GM23338 (cell line): ENCODE measurements around the gene CCDC40. TPM values are rescaled to one million over a fixed set of nuclear protein-coding genes. Genes with fewer than 3 reads are reported as not detected.
A peak's percentile ranks its signal among the peaks of the same experiment; 100 is the strongest.

Source experiments
- ATAC-seq: fragments of 200-7000 bp; cut with Tn5 transposase; 3 replicates; pipeline ENCODE4 v1.9.1; 2020
- DNase-seq: peaks from one replicate; pipeline ENCODE4 v3.0.0-alpha.2; 2015; ENCODE audit warnings: low spot score
- H2AFZ ChIP-seq: fragments of 200-600 bp; sonication (generic); 2 replicates; pipeline ENCODE4 v1.8.0; 2016; ENCODE audit warnings: antibody characterized with exemption, mild to moderate bottlenecking, moderate library complexity
- H3F3A ChIP-seq: fragments of 200-600 bp; sonication (generic); replicated peaks from 2 replicates; pipeline ENCODE4 v1.8.0; 2017; ENCODE audit warnings: antibody characterized with exemption, mixed run types, low read depth
- H3K27ac ChIP-seq: fragments of 200-600 bp; sonication (generic); 2 replicates; pipeline ENCODE4 v1.6.1; 2016; ENCODE audit warnings: low read depth
- H3K27me3 ChIP-seq: fragments of 200-600 bp; sonication (generic); 2 replicates; pipeline ENCODE4 v1.8.0; 2016; ENCODE audit warnings: mild to moderate bottlenecking, mixed run types, moderate library complexity; ENCODE audit not compliant: insufficient read depth
- H3K36me3 ChIP-seq: fragments of 200-600 bp; sonication (generic); 2 replicates; pipeline ENCODE4 v1.8.0; 2016; ENCODE audit warnings: mild to moderate bottlenecking; ENCODE audit not compliant: insufficient read depth
- H3K4me1 ChIP-seq: fragments of 200-600 bp; sonication (generic); 2 replicates; pipeline ENCODE4 v1.8.0; 2016; ENCODE audit warnings: mild to moderate bottlenecking, moderate library complexity; ENCODE audit not compliant: insufficient read depth
- H3K4me2 ChIP-seq: fragments of 200-600 bp; sonication (generic); 2 replicates; pipeline ENCODE4 v1.7.1; 2017; ENCODE audit warnings: mixed run types
- H3K4me3 ChIP-seq: fragments of 200-600 bp; sonication (generic); 2 replicates; pipeline ENCODE4 v1.6.1; 2016; ENCODE audit warnings: mixed run types
- H3K79me2 ChIP-seq: fragments of 200-600 bp; sonication (generic); replicated peaks from 2 replicates; pipeline ENCODE4 v1.8.0; 2017; ENCODE audit warnings: mild to moderate bottlenecking; ENCODE audit not compliant: insufficient read depth
- H3K9me2 ChIP-seq: fragments of 200-600 bp; sonication (generic); 2 replicates; pipeline ENCODE4 v1.8.0; 2017; ENCODE audit not compliant: insufficient read depth
- H4K20me1 ChIP-seq: fragments of 200-600 bp; sonication (generic); replicated peaks from 2 replicates; pipeline ENCODE4 v1.8.0; 2017; ENCODE audit warnings: mild to moderate bottlenecking; ENCODE audit not compliant: insufficient read depth
- H3K27ac Mint-ChIP-seq: 2 replicates; pipeline ENCODE4 v1.8.0; 2020; ENCODE audit warnings: inconsistent platforms, mild to moderate bottlenecking, moderate library complexity, mixed read lengths
- H3K27me3 Mint-ChIP-seq: 3 replicates; pipeline ENCODE4 v1.8.0; 2022; ENCODE audit warnings: low read depth, mild to moderate bottlenecking, moderate library complexity, mixed read lengths, inconsistent platforms; ENCODE audit not compliant: insufficient read depth, poor library complexity
- H3K36me3 Mint-ChIP-seq: 3 replicates; pipeline ENCODE4 v1.8.0; 2021; ENCODE audit warnings: low read depth, mild to moderate bottlenecking, inconsistent platforms, moderate library complexity, mixed read lengths
- H3K4me1 Mint-ChIP-seq: 3 replicates; pipeline ENCODE4 v1.8.0; 2020; ENCODE audit warnings: mild to moderate bottlenecking, inconsistent platforms, mixed read lengths
- H3K4me3 Mint-ChIP-seq: 3 replicates; pipeline ENCODE4 v1.8.0; 2021; ENCODE audit warnings: moderate library complexity, mild to moderate bottlenecking, inconsistent platforms, mixed read lengths
- H3K9me3 Mint-ChIP-seq: 3 replicates; pipeline ENCODE4 v1.8.0; 2020; ENCODE audit warnings: moderate library complexity, mild to moderate bottlenecking, inconsistent platforms, mixed read lengths
- CREB1 ChIP-seq: fragments of 250-450 bp; sonication (Bioruptor Pico); IDR thresholded peaks from 2 replicates; pipeline ENCODE4 v1.5.0; 2020; ENCODE audit warnings: low read depth, mild to moderate bottlenecking, moderate library complexity
- EZH2 ChIP-seq: fragments of 200-600 bp; sonication (generic); IDR thresholded peaks from one replicate; pipeline ENCODE4 v1.8.0; 2017; ENCODE audit warnings: antibody characterized with exemption, mild to moderate bottlenecking, low read depth; ENCODE audit not compliant: unreplicated experiment
- EZH2phosphoT487 ChIP-seq: fragments of 200-600 bp; sonication (generic); IDR thresholded peaks from one replicate; pipeline ENCODE4 v1.8.1; 2018; ENCODE audit warnings: antibody characterized with exemption; ENCODE audit not compliant: unreplicated experiment
- JUNB ChIP-seq: IDR thresholded peaks from one replicate; pipeline ENCODE4 v1.6.1; 2016; ENCODE audit warnings: antibody characterized with exemption; ENCODE audit not compliant: unreplicated experiment
- NANOG ChIP-seq: IDR thresholded peaks from 2 replicates; pipeline ENCODE4 v1.6.1; 2016; ENCODE audit warnings: antibody characterized with exemption, borderline replicate concordance
- POLR2AphosphoS5 ChIP-seq: IDR thresholded peaks from 2 replicates; pipeline ENCODE4 v1.6.1; 2016; ENCODE audit warnings: antibody characterized with exemption, low read depth
- STAT1 ChIP-seq: IDR thresholded peaks from one replicate; pipeline ENCODE4 v1.6.1; 2016; ENCODE audit warnings: antibody characterized with exemption; ENCODE audit not compliant: unreplicated experiment
- ZNF114 ChIP-seq: fragments of 250-450 bp; sonication (Bioruptor Pico); IDR thresholded peaks from 2 replicates; pipeline ENCODE4 v1.5.0; 2020; ENCODE audit warnings: mild to moderate bottlenecking, moderate library complexity
- ZNF331 ChIP-seq: fragments of 250-450 bp; sonication (Bioruptor Pico); IDR thresholded peaks from 2 replicates; pipeline ENCODE4 v1.5.0; 2020; ENCODE audit warnings: low read depth, mild to moderate bottlenecking, moderate library complexity
- polyA plus RNA-seq: library from polyadenylated mRNA; unstranded; fragments of >200 nt; fragmentation: Nextera tagmentation; extraction: Ambion mirVana; gene quantifications from 2 replicates; pipeline ENCODE4 v1.2.1, GENCODE V29; 2016
- total RNA-seq: library from RNA; depleted of rRNA; stranded (reverse); fragments of >200 nt; shearing (Covaris generic); gene quantifications from 2 replicates; pipeline ENCODE4 v1.2.3, GENCODE V29; 2014
- TF ChIP-seq, protein P1 (sequence below): fragments of 250-450 bp; sonication (Bioruptor Pico); IDR thresholded peaks from 2 replicates; pipeline ENCODE4 v1.5.0; 2020; ENCODE audit warnings: mild to moderate bottlenecking, moderate library complexity
- TF ChIP-seq, protein P2 (sequence below), 2 experiments: fragments of 200-600 bp in 1 of 2; sonication (generic) in 1 of 2; conservative IDR thresholded peaks; 2 replicates each; pipeline versions ENCODE4 v1.5.1 to v1.6.1; 2016 to 2017; ENCODE audit warnings: antibody characterized with exemption in 2 of 2, low read depth in 2 of 2, mild to moderate bottlenecking in 2 of 2, moderate library complexity in 1 of 2
- TF ChIP-seq, protein P3 (sequence below): IDR thresholded peaks from one replicate; pipeline ENCODE4 v1.6.1; 2018; ENCODE audit warnings: antibody characterized with exemption; ENCODE audit not compliant: unreplicated experiment
- TF ChIP-seq, protein P4 (sequence below): IDR thresholded peaks from 2 replicates; pipeline ENCODE4 v1.6.1; 2016; ENCODE audit warnings: antibody characterized with exemption

CCDC40 gene
- total and polyA plus RNA-seq, 2 experiments from 2014 or later: 7.6 to 8.1 TPM

DNA sequence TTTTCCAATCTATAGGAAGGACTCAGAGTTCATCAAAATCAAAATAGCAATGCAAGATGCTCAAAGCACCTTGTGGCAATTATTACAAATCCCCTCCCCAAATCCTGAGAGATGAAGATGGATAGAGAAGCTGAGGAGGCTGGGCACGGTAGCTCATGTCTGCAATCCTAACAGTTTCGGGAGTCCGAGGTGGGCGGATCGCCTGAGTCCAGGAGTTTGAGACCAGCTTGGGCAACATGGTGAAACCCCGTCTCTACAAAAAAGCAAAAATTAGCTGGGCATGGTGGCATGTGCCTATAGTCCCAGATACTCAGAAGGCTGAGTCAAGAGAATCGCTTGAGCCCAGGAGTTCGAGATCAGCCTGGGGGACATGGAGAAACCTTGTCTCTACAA is 9.4 kb upstream of the CCDC40 start:
- Mint-ChIP-seq H3K36me3 (no peaks in the 10 kb centered on the region), H3K4me1 (peaks cover 40% of the 10 kb centered on the region), H3K4me3 (no peak overlapping the region), H3K27me3 (no peaks in the 10 kb centered on the region), H3K9me3 (no peaks in the 10 kb centered on the region), H3K27ac (no peak overlapping the region)
- Histone ChIP-seq H2AFZ (no peak overlapping the region), H3K27me3 (no peaks in the 10 kb centered on the region), H3K4me1 (peaks cover 21% of the 10 kb centered on the region), H3K4me3 (no peak overlapping the region), H3K36me3 (no peaks in the 10 kb centered on the region), H3K27ac (peak overlapping the region; percentile 59; the same call in 1 of the 2 replicates), H3K9me2 (no peaks in the 10 kb centered on the region), H3K79me2 (peaks cover 96% of the 10 kb centered on the region), H3F3A (peaks cover 2% of the 10 kb centered on the region; the same call in 1 of the 2 replicates), H3K4me2 (no peak overlapping the region), H4K20me1 (peaks cover 54% of the 10 kb centered on the region)
- TF ChIP-seq, protein P1, sequence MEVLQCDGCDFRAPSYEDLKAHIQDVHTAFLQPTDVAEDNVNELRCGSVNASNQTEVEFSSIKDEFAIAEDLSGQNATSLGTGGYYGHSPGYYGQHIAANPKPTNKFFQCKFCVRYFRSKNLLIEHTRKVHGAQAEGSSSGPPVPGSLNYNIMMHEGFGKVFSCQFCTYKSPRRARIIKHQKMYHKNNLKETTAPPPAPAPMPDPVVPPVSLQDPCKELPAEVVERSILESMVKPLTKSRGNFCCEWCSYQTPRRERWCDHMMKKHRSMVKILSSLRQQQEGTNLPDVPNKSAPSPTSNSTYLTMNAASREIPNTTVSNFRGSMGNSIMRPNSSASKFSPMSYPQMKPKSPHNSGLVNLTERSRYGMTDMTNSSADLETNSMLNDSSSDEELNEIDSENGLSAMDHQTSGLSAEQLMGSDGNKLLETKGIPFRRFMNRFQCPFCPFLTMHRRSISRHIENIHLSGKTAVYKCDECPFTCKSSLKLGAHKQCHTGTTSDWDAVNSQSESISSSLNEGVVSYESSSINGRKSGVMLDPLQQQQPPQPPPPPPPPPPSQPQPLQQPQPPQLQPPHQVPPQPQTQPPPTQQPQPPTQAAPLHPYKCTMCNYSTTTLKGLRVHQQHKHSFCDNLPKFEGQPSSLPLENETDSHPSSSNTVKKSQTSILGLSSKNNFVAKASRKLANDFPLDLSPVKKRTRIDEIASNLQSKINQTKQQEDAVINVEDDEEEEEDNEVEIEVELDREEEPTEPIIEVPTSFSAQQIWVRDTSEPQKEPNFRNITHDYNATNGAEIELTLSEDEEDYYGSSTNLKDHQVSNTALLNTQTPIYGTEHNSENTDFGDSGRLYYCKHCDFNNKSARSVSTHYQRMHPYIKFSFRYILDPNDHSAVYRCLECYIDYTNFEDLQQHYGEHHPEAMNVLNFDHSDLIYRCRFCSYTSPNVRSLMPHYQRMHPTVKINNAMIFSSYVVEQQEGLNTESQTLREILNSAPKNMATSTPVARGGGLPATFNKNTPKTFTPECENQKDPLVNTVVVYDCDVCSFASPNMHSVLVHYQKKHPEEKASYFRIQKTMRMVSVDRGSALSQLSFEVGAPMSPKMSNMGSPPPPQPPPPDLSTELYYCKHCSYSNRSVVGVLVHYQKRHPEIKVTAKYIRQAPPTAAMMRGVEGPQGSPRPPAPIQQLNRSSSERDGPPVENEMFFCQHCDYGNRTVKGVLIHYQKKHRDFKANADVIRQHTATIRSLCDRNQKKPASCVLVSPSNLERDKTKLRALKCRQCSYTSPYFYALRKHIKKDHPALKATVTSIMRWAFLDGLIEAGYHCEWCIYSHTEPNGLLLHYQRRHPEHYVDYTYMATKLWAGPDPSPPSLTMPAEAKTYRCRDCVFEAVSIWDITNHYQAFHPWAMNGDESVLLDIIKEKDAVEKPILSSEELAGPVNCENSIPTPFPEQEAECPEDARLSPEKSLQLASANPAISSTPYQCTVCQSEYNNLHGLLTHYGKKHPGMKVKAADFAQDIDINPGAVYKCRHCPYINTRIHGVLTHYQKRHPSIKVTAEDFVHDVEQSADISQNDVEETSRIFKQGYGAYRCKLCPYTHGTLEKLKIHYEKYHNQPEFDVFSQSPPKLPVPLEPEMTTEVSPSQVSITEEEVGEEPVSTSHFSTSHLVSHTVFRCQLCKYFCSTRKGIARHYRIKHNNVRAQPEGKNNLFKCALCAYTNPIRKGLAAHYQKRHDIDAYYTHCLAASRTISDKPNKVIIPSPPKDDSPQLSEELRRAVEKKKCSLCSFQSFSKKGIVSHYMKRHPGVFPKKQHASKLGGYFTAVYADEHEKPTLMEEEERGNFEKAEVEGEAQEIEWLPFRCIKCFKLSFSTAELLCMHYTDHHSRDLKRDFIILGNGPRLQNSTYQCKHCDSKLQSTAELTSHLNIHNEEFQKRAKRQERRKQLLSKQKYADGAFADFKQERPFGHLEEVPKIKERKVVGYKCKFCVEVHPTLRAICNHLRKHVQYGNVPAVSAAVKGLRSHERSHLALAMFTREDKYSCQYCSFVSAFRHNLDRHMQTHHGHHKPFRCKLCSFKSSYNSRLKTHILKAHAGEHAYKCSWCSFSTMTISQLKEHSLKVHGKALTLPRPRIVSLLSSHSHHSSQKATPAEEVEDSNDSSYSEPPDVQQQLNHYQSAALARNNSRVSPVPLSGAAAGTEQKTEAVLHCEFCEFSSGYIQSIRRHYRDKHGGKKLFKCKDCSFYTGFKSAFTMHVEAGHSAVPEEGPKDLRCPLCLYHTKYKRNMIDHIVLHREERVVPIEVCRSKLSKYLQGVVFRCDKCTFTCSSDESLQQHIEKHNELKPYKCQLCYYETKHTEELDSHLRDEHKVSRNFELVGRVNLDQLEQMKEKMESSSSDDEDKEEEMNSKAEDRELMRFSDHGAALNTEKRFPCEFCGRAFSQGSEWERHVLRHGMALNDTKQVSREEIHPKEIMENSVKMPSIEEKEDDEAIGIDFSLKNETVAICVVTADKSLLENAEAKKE (CRISPR knock-in tag): no peak
- no peak for TF ChIP-seq CREB1
- TF ChIP-seq STAT1: no peak
- no peak for TF ChIP-seq NANOG
- TF ChIP-seq POLR2AphosphoS5: no peak
- TF ChIP-seq, protein P2, sequence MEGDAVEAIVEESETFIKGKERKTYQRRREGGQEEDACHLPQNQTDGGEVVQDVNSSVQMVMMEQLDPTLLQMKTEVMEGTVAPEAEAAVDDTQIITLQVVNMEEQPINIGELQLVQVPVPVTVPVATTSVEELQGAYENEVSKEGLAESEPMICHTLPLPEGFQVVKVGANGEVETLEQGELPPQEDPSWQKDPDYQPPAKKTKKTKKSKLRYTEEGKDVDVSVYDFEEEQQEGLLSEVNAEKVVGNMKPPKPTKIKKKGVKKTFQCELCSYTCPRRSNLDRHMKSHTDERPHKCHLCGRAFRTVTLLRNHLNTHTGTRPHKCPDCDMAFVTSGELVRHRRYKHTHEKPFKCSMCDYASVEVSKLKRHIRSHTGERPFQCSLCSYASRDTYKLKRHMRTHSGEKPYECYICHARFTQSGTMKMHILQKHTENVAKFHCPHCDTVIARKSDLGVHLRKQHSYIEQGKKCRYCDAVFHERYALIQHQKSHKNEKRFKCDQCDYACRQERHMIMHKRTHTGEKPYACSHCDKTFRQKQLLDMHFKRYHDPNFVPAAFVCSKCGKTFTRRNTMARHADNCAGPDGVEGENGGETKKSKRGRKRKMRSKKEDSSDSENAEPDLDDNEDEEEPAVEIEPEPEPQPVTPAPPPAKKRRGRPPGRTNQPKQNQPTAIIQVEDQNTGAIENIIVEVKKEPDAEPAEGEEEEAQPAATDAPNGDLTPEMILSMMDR (conservative IDR thresholded peaks at IDR 0.05; ENCODE audit: low read depth in 2 of 2): no peak
- no peak for TF ChIP-seq JUNB
- TF ChIP-seq, protein P3, sequence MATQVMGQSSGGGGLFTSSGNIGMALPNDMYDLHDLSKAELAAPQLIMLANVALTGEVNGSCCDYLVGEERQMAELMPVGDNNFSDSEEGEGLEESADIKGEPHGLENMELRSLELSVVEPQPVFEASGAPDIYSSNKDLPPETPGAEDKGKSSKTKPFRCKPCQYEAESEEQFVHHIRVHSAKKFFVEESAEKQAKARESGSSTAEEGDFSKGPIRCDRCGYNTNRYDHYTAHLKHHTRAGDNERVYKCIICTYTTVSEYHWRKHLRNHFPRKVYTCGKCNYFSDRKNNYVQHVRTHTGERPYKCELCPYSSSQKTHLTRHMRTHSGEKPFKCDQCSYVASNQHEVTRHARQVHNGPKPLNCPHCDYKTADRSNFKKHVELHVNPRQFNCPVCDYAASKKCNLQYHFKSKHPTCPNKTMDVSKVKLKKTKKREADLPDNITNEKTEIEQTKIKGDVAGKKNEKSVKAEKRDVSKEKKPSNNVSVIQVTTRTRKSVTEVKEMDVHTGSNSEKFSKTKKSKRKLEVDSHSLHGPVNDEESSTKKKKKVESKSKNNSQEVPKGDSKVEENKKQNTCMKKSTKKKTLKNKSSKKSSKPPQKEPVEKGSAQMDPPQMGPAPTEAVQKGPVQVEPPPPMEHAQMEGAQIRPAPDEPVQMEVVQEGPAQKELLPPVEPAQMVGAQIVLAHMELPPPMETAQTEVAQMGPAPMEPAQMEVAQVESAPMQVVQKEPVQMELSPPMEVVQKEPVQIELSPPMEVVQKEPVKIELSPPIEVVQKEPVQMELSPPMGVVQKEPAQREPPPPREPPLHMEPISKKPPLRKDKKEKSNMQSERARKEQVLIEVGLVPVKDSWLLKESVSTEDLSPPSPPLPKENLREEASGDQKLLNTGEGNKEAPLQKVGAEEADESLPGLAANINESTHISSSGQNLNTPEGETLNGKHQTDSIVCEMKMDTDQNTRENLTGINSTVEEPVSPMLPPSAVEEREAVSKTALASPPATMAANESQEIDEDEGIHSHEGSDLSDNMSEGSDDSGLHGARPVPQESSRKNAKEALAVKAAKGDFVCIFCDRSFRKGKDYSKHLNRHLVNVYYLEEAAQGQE: no peak
- no peak for TF ChIP-seq EZH2
- TF ChIP-seq, protein P4, sequence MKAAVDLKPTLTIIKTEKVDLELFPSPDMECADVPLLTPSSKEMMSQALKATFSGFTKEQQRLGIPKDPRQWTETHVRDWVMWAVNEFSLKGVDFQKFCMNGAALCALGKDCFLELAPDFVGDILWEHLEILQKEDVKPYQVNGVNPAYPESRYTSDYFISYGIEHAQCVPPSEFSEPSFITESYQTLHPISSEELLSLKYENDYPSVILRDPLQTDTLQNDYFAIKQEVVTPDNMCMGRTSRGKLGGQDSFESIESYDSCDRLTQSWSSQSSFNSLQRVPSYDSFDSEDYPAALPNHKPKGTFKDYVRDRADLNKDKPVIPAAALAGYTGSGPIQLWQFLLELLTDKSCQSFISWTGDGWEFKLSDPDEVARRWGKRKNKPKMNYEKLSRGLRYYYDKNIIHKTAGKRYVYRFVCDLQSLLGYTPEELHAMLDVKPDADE: no peak
- TF ChIP-seq EZH2phosphoT487: no peak
- no peak for TF ChIP-seq ZNF114 (CRISPR knock-in tag)
- TF ChIP-seq ZNF331 (CRISPR knock-in tag): no peak
- DNase-seq (no peak), ATAC-seq (no peak)
